ENCODE data around the gene SEMA3G. TPM values are rescaled to one million over a fixed set of nuclear protein-coding genes. Genes with fewer than 3 reads are reported as not detected.

The SEMA3G gene
- total RNA-seq, 1 experiment from 2014 or later = 0.33 TPM

DNA sequence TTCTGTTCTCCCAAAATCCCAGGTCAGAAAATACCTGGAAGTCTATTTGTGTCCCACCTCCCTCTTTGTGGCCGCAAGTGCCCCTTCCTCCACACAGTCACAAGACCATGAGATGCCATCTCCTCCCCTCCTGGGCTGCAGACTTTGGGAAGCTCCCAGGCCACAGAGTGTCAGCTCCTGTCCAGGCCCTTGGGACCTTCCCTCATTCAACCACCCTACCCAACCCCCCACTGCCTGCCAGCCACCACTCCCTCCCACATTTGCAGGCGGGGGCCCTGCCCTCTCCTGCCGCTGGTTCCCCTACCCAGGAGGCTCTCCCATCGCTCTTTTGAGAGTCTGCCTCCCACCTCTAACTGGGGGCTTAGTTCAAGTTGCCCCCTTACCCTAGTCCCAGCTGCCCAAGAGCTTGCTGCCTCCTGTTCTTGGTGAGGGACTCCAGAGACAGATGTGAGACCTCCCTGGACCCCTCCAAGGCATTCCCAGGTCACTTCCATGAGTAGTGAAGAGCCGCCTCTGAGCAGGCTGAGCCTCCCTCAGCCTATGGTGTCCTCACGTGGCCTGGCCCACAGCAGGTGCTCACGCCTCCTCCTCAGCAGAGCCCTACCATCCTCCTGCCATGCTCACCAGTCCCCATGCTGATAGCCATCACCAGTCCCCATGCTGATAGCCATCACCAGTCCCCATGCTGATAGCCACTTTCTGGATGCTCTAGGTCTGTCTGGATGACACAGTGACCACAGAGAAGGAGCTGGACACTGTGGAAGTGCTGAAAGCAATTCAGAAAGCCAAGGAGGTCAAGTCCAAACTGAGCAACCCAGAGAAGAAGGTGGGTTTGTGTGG lies 34.4 kb upstream of the SEMA3G start:
- Mint-ChIP-seq H3K4me3 (ENCODE audit: low read depth, unreplicated experiment) (no peak overlapping the region), H3K27ac (ENCODE audit: unreplicated experiment) (no peak overlapping the region), H3K9me3 (ENCODE audit: low read depth, unreplicated experiment) (no peaks in the 10 kb centered on the region), H3K4me1 (ENCODE audit: low read depth, unreplicated experiment) (no peaks in the 10 kb centered on the region), H3K36me3 (ENCODE audit: insufficient read depth, unreplicated experiment) (peaks cover 9% of the 10 kb centered on the region), H3K27me3 (ENCODE audit: unreplicated experiment) (no peaks in the 10 kb centered on the region)
- no TSS peak for BruUV-seq (replicated peaks)
- TF ChIP-seq CTCF (IDR thresholded peaks at IDR 0.05; ENCODE audit: unreplicated experiment) = no peak
- intact Hi-C loops (cut with micrococcal nuclease; ENCODE audit: unreplicated experiment) = no loop called here
- no peak for DNase-seq
- CTCF ChIA-PET = no interaction called here

DNA sequence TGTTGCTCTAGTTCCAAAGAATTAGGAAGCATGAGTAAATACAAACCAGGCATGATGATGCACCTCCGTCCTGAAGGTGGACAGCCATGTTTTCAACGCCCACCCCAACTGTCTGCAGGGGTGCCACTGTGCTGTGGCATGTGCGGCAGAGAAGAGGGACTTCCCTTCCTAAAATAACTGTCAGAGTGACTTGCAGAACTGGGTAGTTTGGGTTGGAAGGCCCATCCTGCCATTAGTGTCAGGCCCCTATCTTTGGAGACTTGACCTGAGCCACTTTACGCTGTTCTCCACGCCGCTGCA lies 32.8 kb upstream of the SEMA3G start:
- CTCF ChIA-PET = no interaction called here

DNA sequence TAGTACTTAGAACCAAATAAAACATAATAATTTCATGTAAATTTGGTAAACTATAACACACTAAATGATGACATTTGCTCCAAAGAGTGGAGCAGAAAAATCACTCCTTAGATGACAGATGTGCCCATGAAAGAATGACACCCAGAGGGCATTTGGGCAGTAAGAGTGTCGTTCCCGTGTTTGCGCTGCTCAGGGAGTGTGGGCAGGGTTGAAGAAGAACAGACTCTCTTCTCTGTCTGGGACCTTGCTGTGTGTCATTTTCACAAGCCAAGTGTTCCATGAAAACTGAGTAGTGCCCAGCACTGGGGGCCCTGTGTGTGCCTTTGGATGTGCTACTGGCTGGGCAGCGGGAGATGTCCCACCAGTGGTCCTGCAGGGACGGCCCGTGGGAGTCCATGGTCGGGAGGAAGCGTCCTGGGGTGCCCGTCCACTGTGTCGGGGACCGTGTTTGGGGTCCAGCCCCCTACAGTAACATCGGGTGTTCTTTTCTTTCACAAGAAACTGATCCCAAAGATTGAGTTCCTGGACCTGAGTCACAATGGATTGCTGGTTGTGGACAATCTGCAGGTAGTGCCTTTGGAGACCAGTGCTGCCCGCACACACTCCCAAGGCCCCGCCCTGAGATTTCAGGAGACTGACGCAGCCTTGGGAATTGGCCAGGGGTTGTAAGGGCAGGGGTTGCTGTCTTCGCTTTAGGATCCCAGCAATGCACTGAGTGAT lies 32.3 kb upstream of the SEMA3G start:
- no peak overlapping the region for H3K27ac Mint-ChIP-seq (ENCODE audit: unreplicated experiment)
- no peak for TF ChIP-seq CTCF (IDR thresholded peaks at IDR 0.05; ENCODE audit: unreplicated experiment)
- intact Hi-C loops (cut with micrococcal nuclease; ENCODE audit: unreplicated experiment) = no loop called here
- DNase-seq = no peak
- BruUV-seq (replicated peaks) = no TSS peak
- no peaks in the 10 kb centered on the region for H3K4me1 Mint-ChIP-seq (ENCODE audit: low read depth, unreplicated experiment)
- no peaks in the 10 kb centered on the region for H3K27me3 Mint-ChIP-seq (ENCODE audit: unreplicated experiment)
- H3K36me3 Mint-ChIP-seq (ENCODE audit: insufficient read depth, unreplicated experiment) = peaks cover 25% of the 10 kb centered on the region
- CTCF ChIA-PET = interaction anchor here (0.6 kb wide), 1 partner anchor 51 kb away, joined by 4 read pairs; no protein-coding TSS in a partner anchor
- H3K9me3 Mint-ChIP-seq (ENCODE audit: low read depth, unreplicated experiment) = no peaks in the 10 kb centered on the region
- no peak overlapping the region for H3K4me3 Mint-ChIP-seq (ENCODE audit: low read depth, unreplicated experiment)

More for the DNA sequence above, 32.8 kb upstream of the SEMA3G start:
- Mint-ChIP-seq H3K36me3 (ENCODE audit: insufficient read depth, unreplicated experiment) (peaks cover 22% of the 10 kb centered on the region), H3K27me3 (ENCODE audit: unreplicated experiment) (no peaks in the 10 kb centered on the region), H3K4me1 (ENCODE audit: low read depth, unreplicated experiment) (no peaks in the 10 kb centered on the region), H3K27ac (ENCODE audit: unreplicated experiment) (no peak overlapping the region), H3K4me3 (ENCODE audit: low read depth, unreplicated experiment) (no peak overlapping the region), H3K9me3 (ENCODE audit: low read depth, unreplicated experiment) (no peaks in the 10 kb centered on the region)
- intact Hi-C loops (cut with micrococcal nuclease; ENCODE audit: unreplicated experiment) = no loop called here
- no peak for DNase-seq
- no peak for TF ChIP-seq CTCF (IDR thresholded peaks at IDR 0.05; ENCODE audit: unreplicated experiment)
- BruUV-seq (replicated peaks) = no TSS peak

- BruUV-seq (replicated peaks) = no TSS peak
- no peak overlapping the region for H3K4me3 Mint-ChIP-seq (ENCODE audit: low read depth, unreplicated experiment)
These were observed 28.1 kb upstream of the SEMA3G start for GRCh38 chr3:52473026-52473425.

More at GRCh38 chr3:52473026-52473425, 28.1 kb upstream of the SEMA3G start:
- H3K4me1 Mint-ChIP-seq (ENCODE audit: low read depth, unreplicated experiment) = no peaks in the 10 kb centered on the region
- no peaks in the 10 kb centered on the region for H3K27me3 Mint-ChIP-seq (ENCODE audit: unreplicated experiment)
- H3K9me3 Mint-ChIP-seq (ENCODE audit: low read depth, unreplicated experiment) = no peaks in the 10 kb centered on the region
- peaks cover 21% of the 10 kb centered on the region for H3K36me3 Mint-ChIP-seq (ENCODE audit: insufficient read depth, unreplicated experiment)
- CTCF ChIA-PET = no interaction called here
- H3K27ac Mint-ChIP-seq (ENCODE audit: unreplicated experiment) = no peak overlapping the region
- TF ChIP-seq CTCF (IDR thresholded peaks at IDR 0.05; ENCODE audit: unreplicated experiment) = no peak
- no peak for DNase-seq
- intact Hi-C loops (cut with micrococcal nuclease; ENCODE audit: unreplicated experiment) = no loop called here
